Measurements from ENCODE around the gene CDH4.

Gene CDH4

GRCh38 chr20:61301711-61302525 lies 49.9 kb downstream of the CDH4 start:
- no peak for DNase-seq

DNA sequence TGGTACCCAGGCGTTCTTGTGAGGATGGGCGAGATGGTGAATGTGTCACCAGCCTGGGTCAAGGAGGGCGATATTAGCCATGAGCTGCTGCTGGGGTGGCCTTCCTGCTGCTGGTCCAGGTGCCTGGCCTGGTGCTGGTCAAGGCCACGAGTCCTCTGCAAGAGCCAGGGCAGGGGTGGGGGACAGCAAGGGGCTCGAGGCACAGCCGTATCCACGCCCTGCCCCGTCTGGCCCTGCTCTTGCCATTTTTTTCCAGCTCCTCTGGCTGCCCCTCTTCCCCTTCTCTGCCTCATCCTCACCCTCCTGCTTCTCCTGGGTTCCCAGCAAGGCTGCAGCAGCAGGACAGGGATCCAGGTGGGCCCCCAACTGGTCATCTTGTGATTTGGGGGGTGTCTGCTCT lies 51.2 kb downstream of the CDH4 start:
- DNase-seq: no peak

DNA sequence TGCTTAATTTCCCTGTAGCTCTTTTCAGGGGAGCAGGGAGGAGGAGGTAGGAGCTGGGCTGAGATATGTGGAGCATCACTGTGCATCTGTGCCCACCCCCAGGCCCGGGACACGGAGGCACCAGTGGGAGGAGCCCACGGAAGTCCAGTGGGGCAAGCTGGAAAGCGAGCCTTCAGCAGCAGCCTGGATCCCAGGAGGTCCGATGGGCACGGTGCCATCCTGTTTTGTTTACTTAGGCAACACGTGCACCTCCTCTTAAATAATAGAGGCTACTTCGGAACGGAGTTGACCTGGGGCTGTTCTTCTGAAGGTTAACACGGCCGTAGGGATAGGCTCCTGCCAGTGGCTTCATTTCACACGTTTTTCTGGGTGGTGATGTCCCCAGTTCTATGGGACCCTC lies 51.6 kb downstream of the CDH4 start:
- no peak for DNase-seq

- DNase-seq: no peak
These were observed 52.7 kb downstream of the CDH4 start for GRCh38 chr20:61304750-61305149.

- DNase-seq: no peak
These were observed 54.9 kb downstream of the CDH4 start for GRCh38 chr20:61306937-61307475.

- DNase-seq: no peak
These were observed 55.8 kb downstream of the CDH4 start for GRCh38 chr20:61307686-61308476.

DNA sequence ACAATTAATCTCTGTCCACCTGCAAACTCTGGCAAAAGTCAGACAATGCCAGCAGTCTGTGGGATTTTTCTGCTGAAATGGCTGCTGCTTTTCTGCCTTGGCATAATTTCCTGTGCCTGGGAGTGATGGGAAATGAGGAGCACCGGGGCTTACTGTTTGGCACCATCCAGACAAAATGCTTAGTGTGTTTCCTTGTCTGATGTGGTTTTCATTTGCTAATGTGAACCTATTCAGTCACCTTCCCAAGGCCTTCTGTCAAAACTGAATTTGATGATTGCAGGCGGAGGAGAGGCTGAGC lies 56.4 kb downstream of the CDH4 start:
- DNase-seq: no peak

DNA sequence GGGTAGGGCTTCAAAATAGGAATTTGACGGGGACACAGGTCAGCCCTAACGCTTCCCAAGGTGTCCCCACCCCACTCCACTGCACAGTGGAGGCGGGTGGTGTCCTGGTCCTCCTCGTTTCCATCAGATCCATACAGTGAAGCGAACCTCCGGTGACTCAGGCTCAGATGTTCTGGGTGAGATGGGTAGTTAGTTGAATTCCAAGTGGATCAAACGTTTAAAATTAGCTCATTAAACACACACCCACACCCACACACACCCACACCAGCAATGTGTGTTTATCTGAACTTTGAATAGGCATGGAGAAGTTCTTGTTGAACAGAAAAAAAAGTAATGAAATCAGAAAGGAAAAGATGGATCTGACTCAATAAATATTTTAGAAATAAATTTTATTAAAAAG lies 58.9 kb downstream of the CDH4 start:
- no peak for DNase-seq

DNA sequence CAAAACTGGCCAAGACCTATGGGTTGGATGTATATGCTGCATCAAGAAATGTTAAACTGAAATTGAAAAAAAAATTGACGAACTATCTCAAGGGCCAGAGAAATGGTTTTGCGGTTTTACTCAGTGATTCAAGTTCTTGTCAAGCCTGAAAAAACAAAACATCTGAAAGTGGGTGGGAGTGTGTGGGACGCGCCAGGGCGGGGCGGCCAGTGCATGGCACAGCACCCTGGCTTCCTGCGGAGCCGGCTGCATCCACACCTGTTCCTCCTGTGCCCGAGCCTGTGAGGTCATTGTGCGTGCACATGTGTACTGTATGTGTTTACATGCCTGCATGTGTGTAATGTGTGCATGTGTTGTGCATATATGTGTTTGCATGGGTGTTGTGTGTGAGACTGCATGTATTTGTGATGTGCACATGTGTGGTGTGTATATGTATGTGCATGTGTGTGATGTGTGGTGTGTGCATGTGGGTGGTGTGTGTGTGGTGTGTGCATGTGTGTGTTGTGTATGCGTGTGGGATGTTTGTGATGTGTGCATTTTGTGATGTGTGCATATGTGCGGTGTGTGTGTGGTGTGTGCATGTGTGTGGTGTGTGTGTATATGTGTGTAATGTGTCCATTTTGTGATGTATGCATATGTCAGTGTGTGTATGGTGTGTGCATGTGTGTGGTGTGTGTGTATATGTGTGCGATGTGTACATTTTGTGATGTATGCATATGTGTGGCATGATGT lies 59.8 kb downstream of the CDH4 start:
- no peak for DNase-seq

DNA sequence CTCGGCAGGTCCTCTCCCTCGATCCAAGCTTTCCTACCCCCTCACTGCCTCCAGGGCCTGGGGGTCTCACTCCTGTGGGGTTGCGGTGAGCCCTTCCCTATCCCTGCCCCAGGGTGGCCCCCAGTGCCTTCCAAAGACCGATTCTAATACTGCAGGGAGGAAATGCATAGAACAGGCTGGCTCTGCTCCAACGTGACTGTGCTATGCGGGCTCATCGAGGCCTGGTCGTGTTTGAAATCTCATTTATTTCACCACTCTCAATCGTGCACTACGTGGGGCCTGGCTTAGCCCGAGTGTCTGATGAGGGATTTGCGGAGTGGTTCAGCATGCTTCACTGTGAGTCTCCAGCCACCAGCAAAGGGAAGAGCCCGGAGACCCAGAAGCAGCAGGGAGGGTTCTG lies 60.9 kb downstream of the CDH4 start:
- DNase-seq: no peak

GRCh38 chr20:61313396-61313795 lies 61.3 kb downstream of the CDH4 start:
- no peak for DNase-seq

- no peak for DNase-seq
These were observed 62.4 kb downstream of the CDH4 start for GRCh38 chr20:61314326-61315010.

GRCh38 chr20:61315319-61315718 lies 63.3 kb downstream of the CDH4 start:
- no peak for DNase-seq

DNA sequence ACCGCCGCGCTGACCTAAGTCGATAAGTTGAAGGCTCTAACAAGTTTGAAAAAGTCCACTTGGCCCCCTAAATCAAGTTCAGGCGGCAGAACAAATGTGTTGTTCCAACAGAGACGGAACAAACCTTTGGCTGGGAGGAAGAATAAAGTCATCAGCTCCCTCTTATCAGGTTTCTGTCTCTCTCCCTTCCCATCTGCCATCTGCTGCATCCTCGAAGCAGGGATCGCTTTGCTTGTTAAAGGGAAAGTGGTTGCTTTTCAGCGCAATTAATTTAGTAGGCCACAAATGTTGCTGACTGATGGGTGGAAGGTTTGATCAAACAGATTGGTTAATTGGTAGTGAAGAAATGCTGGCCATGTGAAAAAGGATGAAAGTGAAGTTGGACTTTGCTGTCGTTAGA lies 64.3 kb downstream of the CDH4 start:
- DNase-seq: no peak

DNA sequence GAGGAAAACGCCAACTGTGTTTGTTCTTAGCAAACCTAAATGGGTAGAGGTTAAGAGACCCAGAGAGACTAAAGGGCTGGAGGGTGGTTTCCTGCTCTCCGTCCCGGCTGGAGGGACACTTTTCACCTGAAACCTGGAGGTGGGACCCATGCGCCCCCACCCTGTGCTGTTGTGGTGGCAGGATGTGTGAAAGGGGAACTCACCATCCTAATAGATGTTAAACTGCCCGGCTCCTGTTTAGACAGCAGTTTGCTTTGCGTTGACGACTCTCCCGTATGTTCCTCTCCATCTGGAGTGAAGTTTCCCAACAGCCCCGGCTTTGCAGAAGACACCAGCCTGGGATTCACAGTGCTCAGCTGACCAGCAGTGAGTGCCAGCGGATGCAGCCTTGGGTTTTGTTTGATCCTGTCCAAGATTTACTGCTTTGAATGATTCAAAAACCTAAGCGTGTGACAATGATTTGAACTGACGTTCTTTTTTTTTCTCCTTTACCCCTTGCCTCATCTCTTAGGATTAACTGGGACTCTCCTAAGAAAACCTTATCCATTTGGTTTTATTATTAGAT lies 66.0 kb downstream of the CDH4 start:
- DNase-seq: no peak

DNA sequence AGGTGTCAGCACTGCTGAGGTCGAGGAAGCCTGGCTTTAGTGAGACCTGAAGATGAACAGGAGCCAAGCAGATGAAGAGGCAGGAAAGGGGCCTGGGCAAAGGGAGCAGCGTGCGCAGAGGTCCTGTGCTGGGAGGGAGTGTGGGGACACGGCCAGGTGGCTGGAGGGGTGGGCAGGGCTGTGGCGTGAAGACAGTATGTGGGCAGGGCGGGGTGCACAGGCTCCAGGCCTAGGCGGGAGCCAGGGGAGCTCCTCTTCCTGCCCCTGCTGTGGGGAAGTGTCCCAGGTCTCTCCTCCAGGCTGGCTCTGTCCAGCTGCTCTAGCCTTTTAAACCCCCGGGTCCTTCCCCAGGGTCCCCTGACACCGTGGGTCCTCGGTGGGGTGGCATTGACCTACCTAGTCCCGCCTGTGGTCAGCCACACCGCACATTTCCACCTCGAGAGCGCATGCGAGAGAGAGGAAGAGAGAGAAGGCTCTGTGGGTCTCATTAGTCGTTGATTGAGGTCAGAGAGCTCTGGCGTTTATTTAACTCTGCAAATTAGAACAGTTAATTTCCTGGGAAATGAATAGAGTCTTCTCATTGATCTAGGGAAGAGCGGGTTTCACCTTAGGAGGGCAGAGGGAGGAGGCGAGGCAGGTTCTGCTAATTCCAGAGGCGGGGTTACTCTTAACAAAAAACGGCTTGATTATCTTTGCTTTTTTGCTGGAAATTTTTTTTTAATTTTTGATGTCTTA lies 68.8 kb downstream of the CDH4 start:
- DNase-seq: no peak

DNA sequence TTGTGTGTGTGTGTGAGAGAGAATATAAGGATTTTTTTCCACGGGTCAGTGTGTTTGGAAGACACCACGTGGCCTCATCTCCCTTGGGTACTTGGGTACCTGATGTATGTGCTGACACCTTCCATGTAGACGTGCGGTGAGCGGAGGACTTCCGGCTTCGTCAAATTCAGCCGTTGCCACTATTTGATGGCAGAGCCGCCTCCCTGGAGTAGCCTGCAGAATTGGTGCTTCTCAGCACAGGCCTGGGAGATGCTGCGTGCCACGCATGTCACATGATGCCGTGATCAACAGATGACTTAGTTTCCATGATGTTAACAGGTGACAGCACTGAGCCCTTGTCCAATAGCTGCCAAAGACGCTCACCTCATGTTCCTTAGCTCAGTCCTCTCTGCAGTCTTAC lies 69.4 kb downstream of the CDH4 start:
- DNase-seq: no peak

DNA sequence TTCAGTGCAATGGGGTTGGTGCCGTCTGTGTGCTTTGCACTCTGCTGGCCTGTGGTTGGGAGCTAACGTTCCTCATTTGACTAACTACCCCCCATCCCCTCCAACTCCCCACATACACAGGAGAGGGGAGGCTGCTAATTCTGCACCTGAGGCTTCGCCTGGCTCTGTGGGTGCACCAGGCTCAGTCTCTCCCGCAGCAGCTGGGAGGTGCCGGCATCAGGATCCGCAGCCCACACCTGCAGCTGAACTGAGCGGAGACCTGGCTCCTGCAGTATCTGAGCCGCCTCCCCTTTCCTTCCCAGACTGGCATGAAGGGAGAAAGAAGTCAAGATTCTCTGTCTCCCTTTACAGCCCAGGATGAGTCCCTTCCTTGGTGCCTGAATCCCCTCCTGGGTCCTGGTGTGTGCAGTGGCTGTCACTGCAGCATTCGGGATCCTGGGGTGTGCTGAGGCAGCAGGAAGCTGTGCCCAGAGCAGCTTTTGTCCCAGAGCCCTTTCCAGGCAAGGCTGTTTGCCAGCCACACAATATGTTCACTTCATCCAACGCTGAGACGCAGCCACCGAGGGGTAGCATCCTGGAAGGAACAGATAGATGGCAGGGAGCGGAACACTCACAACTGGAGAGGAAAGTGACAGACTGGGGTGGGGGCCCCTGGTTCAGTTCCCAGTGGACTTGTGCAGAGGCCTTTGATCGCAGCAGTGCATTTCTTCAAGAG lies 70.2 kb downstream of the CDH4 start:
- no peak for DNase-seq

GRCh38 chr20:61324906-61325305 lies 72.8 kb downstream of the CDH4 start:
- DNase-seq: no peak

GRCh38 chr20:61325718-61326117 lies 73.7 kb downstream of the CDH4 start:
- DNase-seq: no peak

GRCh38 chr20:61328911-61329558 lies 77.0 kb downstream of the CDH4 start:
- DNase-seq: no peak
